Suprapubic skin (tissue), 4 donors: ENCODE results near the gene USP22.

Experiments
- CTCF ChIP-seq, 2 donors: fragments of 200-600 bp in 1 of 2; fragments of 450-650 bp in 1 of 2; sonication (generic) in 1 of 2; IDR thresholded peaks; one replicate each; pipeline ENCODE4 v1.5.1; 2016 to 2019; ENCODE audit warnings: antibody characterized with exemption in 2 of 2, mild to moderate bottlenecking in 1 of 2, moderate library complexity in 1 of 2
- POLR2A ChIP-seq, 2 donors: fragments of 450-650 bp; IDR thresholded peaks; one replicate each; pipeline ENCODE4 v1.6.1; 2017; ENCODE audit warnings: antibody characterized with exemption in 2 of 2, mild to moderate bottlenecking in 2 of 2, moderate library complexity in 2 of 2
- POLR2AphosphoS5 ChIP-seq, 3 donors: sonication (generic); formaldehyde crosslinking; IDR thresholded peaks; one replicate each; pipeline ENCODE4 v1.6.1; 2017; ENCODE audit warnings: antibody characterized with exemption in 3 of 3

GRCh38 chr17:21017861-21018260 is 24.9 kb downstream of the USP22 start:
- TF ChIP-seq POLR2AphosphoS5 (IDR thresholded peaks at IDR 0.05) (no peak), CTCF (IDR thresholded peaks at IDR 0.05) (no peak), POLR2A (IDR thresholded peaks at IDR 0.05) (no peak)
